ENCODE data around the gene TMA7B.

The TMA7B gene

DNA sequence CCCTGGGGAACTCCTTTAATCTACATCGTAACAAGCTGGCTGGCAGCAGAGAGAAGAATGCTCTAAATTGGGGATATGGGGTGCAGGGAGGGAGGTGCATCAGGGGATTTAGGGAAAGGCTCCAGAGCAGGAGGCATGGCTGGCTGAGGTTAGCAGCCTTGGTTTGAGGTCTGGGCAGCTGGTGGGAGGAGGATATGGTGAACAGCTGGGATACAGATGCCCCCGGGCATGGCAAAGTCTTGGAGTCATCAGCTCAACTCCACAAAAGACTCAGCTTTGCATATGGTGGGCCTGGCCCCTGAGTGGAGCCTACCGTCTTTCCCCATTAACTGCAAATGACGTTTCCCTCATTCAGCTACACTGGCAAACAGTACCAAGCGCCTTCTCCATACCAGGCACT is 40.0 kb downstream of the TMA7B start:
- CTCF ChIA-PET: interaction anchor here (0.8 to 1.7 kb wide), 2 partner anchors 25 to 469 kb away, joined by 3 to 5 read pairs; no protein-coding TSS in a partner anchor
- POLR2A ChIA-PET: no interaction called here
- H3K4me3 ChIP-seq (ENCODE audit: low read depth, low read length): no peak overlapping the region
- TF ChIP-seq, protein P1, sequence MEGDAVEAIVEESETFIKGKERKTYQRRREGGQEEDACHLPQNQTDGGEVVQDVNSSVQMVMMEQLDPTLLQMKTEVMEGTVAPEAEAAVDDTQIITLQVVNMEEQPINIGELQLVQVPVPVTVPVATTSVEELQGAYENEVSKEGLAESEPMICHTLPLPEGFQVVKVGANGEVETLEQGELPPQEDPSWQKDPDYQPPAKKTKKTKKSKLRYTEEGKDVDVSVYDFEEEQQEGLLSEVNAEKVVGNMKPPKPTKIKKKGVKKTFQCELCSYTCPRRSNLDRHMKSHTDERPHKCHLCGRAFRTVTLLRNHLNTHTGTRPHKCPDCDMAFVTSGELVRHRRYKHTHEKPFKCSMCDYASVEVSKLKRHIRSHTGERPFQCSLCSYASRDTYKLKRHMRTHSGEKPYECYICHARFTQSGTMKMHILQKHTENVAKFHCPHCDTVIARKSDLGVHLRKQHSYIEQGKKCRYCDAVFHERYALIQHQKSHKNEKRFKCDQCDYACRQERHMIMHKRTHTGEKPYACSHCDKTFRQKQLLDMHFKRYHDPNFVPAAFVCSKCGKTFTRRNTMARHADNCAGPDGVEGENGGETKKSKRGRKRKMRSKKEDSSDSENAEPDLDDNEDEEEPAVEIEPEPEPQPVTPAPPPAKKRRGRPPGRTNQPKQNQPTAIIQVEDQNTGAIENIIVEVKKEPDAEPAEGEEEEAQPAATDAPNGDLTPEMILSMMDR (IDR thresholded peaks at IDR 0.05; ENCODE audit: insufficient read depth, low read length, missing control alignments): no peak
- DNase-seq (ENCODE audit: low read depth, low spot score): no peak

- DNase-seq (ENCODE audit: low read depth, low spot score): no peak
- TF ChIP-seq, protein P1 (IDR thresholded peaks at IDR 0.05; ENCODE audit: insufficient read depth, low read length, missing control alignments): no peak
- no peak overlapping the region for H3K4me3 ChIP-seq (ENCODE audit: low read depth, low read length)
- CTCF ChIA-PET: interaction anchor here (0.7 to 1.7 kb wide), 3 partner anchors 24 to 470 kb away, joined by 3 to 5 read pairs (median 3); no protein-coding TSS in a partner anchor
- POLR2A ChIA-PET: no interaction called here
These were observed 40.9 kb downstream of the TMA7B start for GRCh38 chr22:40001106-40001505.

DNA sequence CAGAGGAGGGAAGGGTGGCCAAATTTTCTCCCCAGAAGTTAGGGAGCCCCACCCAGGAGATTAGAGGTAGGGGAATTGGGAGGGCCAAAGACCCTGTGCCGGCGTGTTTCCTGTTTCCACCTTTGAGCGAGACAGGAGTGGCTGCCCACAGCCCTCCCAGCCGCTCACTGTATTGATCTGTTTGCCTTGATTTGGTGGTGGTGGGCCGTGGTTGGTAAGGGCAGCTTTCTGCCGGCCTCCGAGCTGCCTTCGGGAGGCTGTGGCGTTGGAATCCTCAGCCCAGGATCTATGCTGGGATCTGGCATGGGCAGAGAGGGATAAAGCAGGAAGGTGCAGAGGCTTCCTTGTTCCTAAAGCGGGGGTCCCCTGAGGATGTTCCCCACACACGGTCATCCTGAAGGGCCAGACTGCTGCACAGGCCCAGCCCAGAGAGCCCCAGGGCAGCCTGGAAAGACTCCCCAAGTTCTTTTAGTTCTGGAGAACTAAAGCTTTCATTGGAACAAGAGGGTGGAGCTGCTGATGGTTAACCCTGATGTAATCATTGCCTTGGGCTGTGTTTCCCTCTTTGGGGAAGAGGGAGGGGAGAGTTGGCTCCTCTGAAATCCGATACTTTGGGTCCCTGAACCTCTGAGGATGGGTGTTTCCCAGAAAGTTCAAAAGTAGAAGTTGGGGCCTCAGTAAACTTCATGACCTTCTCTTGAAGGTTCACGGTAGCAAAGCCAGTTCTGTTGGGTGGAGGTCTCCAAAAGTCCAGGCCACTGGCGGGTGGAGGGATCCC is 41.8 kb downstream of the TMA7B start:
- TF ChIP-seq, protein P1 (IDR thresholded peaks at IDR 0.05; ENCODE audit: insufficient read depth, low read length, missing control alignments): no peak
- ChIA-PET CTCF (interaction anchor here (0.7 kb wide), 1 partner anchor 345 kb away, joined by 3 read pairs; no protein-coding TSS in a partner anchor), POLR2A (no interaction called here)
- no peak overlapping the region for H3K4me3 ChIP-seq (ENCODE audit: low read depth, low read length)
- DNase-seq (ENCODE audit: low read depth, low spot score): no peak

DNA sequence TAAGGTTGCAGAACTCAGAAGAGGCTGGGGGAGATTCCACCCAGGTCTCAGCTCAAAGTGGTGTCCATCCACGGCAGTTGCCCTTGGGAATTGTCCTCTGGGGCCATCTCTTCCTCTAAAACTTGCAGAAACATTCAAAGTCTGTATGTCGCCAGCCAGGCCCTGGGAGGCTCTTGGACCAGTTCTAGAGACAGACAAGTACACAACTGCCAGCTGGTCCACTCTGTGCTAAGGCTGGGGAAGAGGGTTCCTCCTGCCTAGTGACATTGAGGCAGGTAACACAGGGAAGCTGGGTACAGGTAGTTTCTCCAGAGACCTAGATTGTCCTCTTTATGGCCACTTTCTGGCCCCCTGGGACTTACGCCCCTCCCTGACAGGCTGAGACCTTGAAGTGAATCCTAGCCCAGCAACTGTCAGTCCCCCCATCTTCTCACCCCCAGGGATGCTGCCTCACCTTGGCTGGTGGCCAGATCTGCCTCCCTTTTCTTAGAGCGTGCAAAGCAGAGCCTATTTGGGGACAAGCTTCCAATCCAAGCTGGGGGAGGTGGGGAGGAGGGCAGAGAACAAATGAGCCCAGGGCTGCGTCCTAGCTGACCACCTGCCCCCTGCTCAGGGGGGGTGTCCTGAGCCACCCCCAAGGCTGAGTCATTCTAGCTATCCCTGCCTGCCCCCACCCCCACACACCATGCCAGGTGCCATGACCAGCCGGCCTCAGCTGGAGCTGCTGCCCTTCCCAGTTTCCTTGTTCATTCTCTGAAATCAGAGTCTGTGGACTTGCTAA is 42.9 kb downstream of the TMA7B start:
- TF ChIP-seq, protein P1 (IDR thresholded peaks at IDR 0.05; ENCODE audit: insufficient read depth, low read length, missing control alignments): no peak
- no peak overlapping the region for H3K4me3 ChIP-seq (ENCODE audit: low read depth, low read length)
- POLR2A ChIA-PET: no interaction called here
- CTCF ChIA-PET: no interaction called here
- DNase-seq (ENCODE audit: low read depth, low spot score): no peak

- no peak overlapping the region for H3K4me3 ChIP-seq (ENCODE audit: low read depth, low read length)
- POLR2A ChIA-PET: no interaction called here
- TF ChIP-seq, protein P1 (IDR thresholded peaks at IDR 0.05; ENCODE audit: insufficient read depth, low read length, missing control alignments): no peak
- no peak for DNase-seq (ENCODE audit: low read depth, low spot score)
- CTCF ChIA-PET: interaction anchor here (1.5 to 2.3 kb wide), 3 partner anchors 12 to 20 kb away, joined by 3 to 11 read pairs (median 4); no protein-coding TSS in a partner anchor
These were observed 44.6 kb downstream of the TMA7B start for GRCh38 chr22:40004836-40005235.

DNA sequence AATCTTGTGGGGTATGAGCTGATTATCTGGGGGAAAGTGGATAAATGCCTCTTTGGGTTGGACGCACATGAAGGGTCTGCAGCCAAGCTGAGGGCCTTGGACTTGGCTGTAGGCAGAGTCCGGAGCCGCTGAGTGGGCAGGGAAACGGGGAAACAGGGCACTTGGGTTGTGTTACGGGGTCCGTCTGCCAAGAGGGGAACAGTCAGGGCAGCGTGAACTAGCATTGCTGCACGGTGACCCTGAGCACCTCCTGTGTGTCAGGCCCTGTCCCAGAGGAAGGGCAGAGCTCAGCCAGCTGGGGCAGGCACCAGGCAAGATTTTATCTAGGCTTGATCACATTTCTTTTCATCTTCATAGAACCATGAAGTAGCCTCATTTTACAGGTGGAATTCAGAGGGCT is 46.4 kb downstream of the TMA7B start:
- ChIA-PET CTCF (interaction anchor here (1.5 to 2.3 kb wide), 2 partner anchors 10 to 18 kb away, joined by 3 to 11 read pairs; no protein-coding TSS in a partner anchor), POLR2A (no interaction called here)
- TF ChIP-seq, protein P1 (IDR thresholded peaks at IDR 0.05; ENCODE audit: insufficient read depth, low read length, missing control alignments): no peak
- DNase-seq (ENCODE audit: low read depth, low spot score): no peak
- H3K4me3 ChIP-seq (ENCODE audit: low read depth, low read length): no peak overlapping the region

Measured in AG04449 (cell line).